H9 (cell line): ENCODE data around the gene BACH2. TPM values are rescaled to one million over a fixed set of nuclear protein-coding genes. Genes with fewer than 3 reads are reported as not detected.

ENCODE experiments used
- DNase-seq: peaks from one replicate; pipeline ENCODE4 v3.0.0-alpha.2; 2017
- H2AFZ ChIP-seq: one replicate; pipeline ENCODE4 v1.6.1; 2013; ENCODE audit warnings: mild to moderate bottlenecking, low read length, control low read depth, moderate library complexity
- H2AK5ac ChIP-seq: 2 replicates; pipeline ENCODE4 v1.6.1; 2013; ENCODE audit warnings: low read length, control low read depth, mixed read lengths; ENCODE audit not compliant: insufficient read length
- H2BK120ac ChIP-seq: one replicate; pipeline ENCODE4 v1.6.1; 2013; ENCODE audit warnings: low read depth, mild to moderate bottlenecking, low read length, control low read depth, inconsistent platforms; ENCODE audit not compliant: poor library complexity, severe bottlenecking
- H2BK12ac ChIP-seq: 2 replicates; pipeline ENCODE4 v1.6.1; 2013; ENCODE audit warnings: low read length, control low read depth, mixed read lengths, low read depth; ENCODE audit not compliant: insufficient read length
- H2BK15ac ChIP-seq: 2 replicates; pipeline ENCODE4 v1.6.1; 2013; ENCODE audit warnings: low read depth, low read length, control low read depth
- H2BK20ac ChIP-seq: one replicate; pipeline ENCODE4 v1.6.1; 2013; ENCODE audit warnings: low read depth, mild to moderate bottlenecking, low read length, control low read depth, inconsistent platforms; ENCODE audit not compliant: poor library complexity, severe bottlenecking
- H2BK5ac ChIP-seq: 2 replicates; pipeline ENCODE4 v1.6.1; 2013; ENCODE audit warnings: low read length, control low read depth, mixed read lengths; ENCODE audit not compliant: insufficient read length
- H3K14ac ChIP-seq: 2 replicates; pipeline ENCODE4 v1.6.1; 2013; ENCODE audit warnings: low read length, control low read depth; ENCODE audit not compliant: insufficient read depth
- H3K18ac ChIP-seq: 2 replicates; pipeline ENCODE4 v1.6.1; 2013; ENCODE audit warnings: low read depth, mild to moderate bottlenecking, mixed read lengths, low read length, control low read depth; ENCODE audit not compliant: insufficient read length
- H3K23ac ChIP-seq: 2 replicates; pipeline ENCODE4 v1.6.1; 2013; ENCODE audit warnings: low read length, control low read depth, mixed read lengths, low read depth; ENCODE audit not compliant: insufficient read length
- H3K23me2 ChIP-seq: 2 replicates; pipeline ENCODE4 v1.6.1; 2013; ENCODE audit warnings: low read depth, mild to moderate bottlenecking, mixed read lengths, low read length, control low read depth; ENCODE audit not compliant: insufficient read length, poor library complexity, severe bottlenecking
- H3K27ac ChIP-seq: 2 replicates; pipeline ENCODE4 v1.5.1; 2013; ENCODE audit warnings: low read length, control low read depth, mixed read lengths, low read depth; ENCODE audit not compliant: insufficient read length
- H3K27me3 ChIP-seq: 2 replicates; pipeline ENCODE4 v1.6.1; 2013; ENCODE audit warnings: low read length, control low read depth, inconsistent platforms; ENCODE audit not compliant: insufficient read depth
- H3K4ac ChIP-seq: 2 replicates; pipeline ENCODE4 v1.6.1; 2013; ENCODE audit warnings: low read depth, mild to moderate bottlenecking, control low read depth, inconsistent platforms, low read length, moderate library complexity
- H3K4me1 ChIP-seq: 2 replicates; pipeline ENCODE4 v1.6.1; 2013; ENCODE audit warnings: low read length, control low read depth, inconsistent platforms; ENCODE audit not compliant: insufficient read depth
- H3K4me2 ChIP-seq: 2 replicates; pipeline ENCODE4 v1.6.1; 2013; ENCODE audit warnings: low read length, control low read depth, mixed read lengths; ENCODE audit not compliant: insufficient read length, insufficient read depth
- H3K56ac ChIP-seq: 2 replicates; pipeline ENCODE4 v1.6.1; 2013; ENCODE audit warnings: low read depth, mild to moderate bottlenecking, mixed read lengths, low read length, control low read depth; ENCODE audit not compliant: insufficient read length
- H3K79me1 ChIP-seq: 2 replicates; pipeline ENCODE4 v1.6.1; 2013; ENCODE audit warnings: low read depth, mild to moderate bottlenecking, moderate library complexity, low read length, control low read depth, inconsistent platforms; ENCODE audit not compliant: insufficient read depth, poor library complexity, severe bottlenecking
- H3K79me2 ChIP-seq: 2 replicates; pipeline ENCODE4 v1.6.1; 2013; ENCODE audit warnings: low read length, control low read depth, inconsistent platforms; ENCODE audit not compliant: insufficient read depth
- H3K9ac ChIP-seq: 2 replicates; pipeline ENCODE4 v1.6.1; 2013; ENCODE audit warnings: low read length, control low read depth, mixed read lengths; ENCODE audit not compliant: insufficient read length; ENCODE audit errors: extremely low read depth
- H3K9me3 ChIP-seq: one replicate; pipeline ENCODE4 v1.6.1; 2013; ENCODE audit warnings: low read depth, low read length, inconsistent platforms; ENCODE audit not compliant: control insufficient read depth
- H3T11ph ChIP-seq: one replicate; pipeline ENCODE4 v1.6.1; 2013; ENCODE audit warnings: mild to moderate bottlenecking, low read length, control low read depth, inconsistent platforms
- H4K20me1 ChIP-seq: one replicate; pipeline ENCODE4 v1.6.1; 2013; ENCODE audit not compliant: control insufficient read depth, insufficient read length, insufficient read depth
- H4K5ac ChIP-seq: 2 replicates; pipeline ENCODE4 v1.6.1; 2013; ENCODE audit warnings: low read depth, mild to moderate bottlenecking, mixed read lengths, low read length, control low read depth; ENCODE audit not compliant: insufficient read length
- H4K8ac ChIP-seq: replicated peaks from 2 replicates; pipeline ENCODE4 v1.6.1; 2013; ENCODE audit warnings: low read length, control low read depth, mixed read lengths, low read depth; ENCODE audit not compliant: insufficient read length
- H4K91ac ChIP-seq: 2 replicates; pipeline ENCODE4 v1.6.1; 2013; ENCODE audit warnings: low read depth, mild to moderate bottlenecking, moderate library complexity, mixed read lengths, low read length, control low read depth; ENCODE audit not compliant: insufficient read length
- H3K27ac Mint-ChIP-seq, 3 experiments: 2 replicates in 2 of 3; 3 replicates in 1 of 3; pipeline ENCODE4 v1.8.0; 2020 to 2021; ENCODE audit warnings: mixed read lengths in 3 of 3, mild to moderate bottlenecking in 1 of 3, moderate library complexity in 1 of 3
- H3K27me3 Mint-ChIP-seq: 2 replicates; pipeline ENCODE4 v1.8.0; 2021; ENCODE audit warnings: low read depth, mild to moderate bottlenecking, moderate library complexity, mixed read lengths
- H3K36me3 Mint-ChIP-seq, 3 experiments: 2 replicates in 2 of 3; 3 replicates in 1 of 3; pipeline ENCODE4 v1.8.0; 2020 to 2021; ENCODE audit warnings: low read depth in 3 of 3, mixed read lengths in 3 of 3; ENCODE audit not compliant: insufficient read depth in 1 of 3
- H3K4me1 Mint-ChIP-seq, 2 experiments: 2 replicates each; pipeline ENCODE4 v1.8.0; 2020; ENCODE audit warnings: mixed read lengths in 2 of 2
- H3K4me3 Mint-ChIP-seq, 2 experiments: 2 replicates in 1 of 2; 3 replicates in 1 of 2; pipeline ENCODE4 v1.8.0; 2020 to 2021; ENCODE audit warnings: mild to moderate bottlenecking in 2 of 2, mixed read lengths in 2 of 2, moderate library complexity in 1 of 2
- H3K9me3 Mint-ChIP-seq, 2 experiments: 2 replicates in 1 of 2; 3 replicates in 1 of 2; pipeline ENCODE4 v1.8.0; 2020; ENCODE audit warnings: mild to moderate bottlenecking in 2 of 2, mixed read lengths in 2 of 2, moderate library complexity in 1 of 2
- CTCF ChIP-seq: fragments of 200-600 bp; sonication (generic); conservative IDR thresholded peaks from 3 replicates; pipeline ENCODE4 v1.8.0; 2021; ENCODE audit warnings: antibody characterized with exemption, mild to moderate bottlenecking
- WGBS: extraction: QIAGEN DNeasy Blood & Tissue Kit; methylation state at CpG from one replicate; pipeline ENCODE4 v1.1.7; 2013; ENCODE audit warnings: missing lambda C conversion rate, low lambda C conversion rate, mixed read lengths; ENCODE audit not compliant: insufficient read length; ENCODE audit errors: extremely low coverage; 5-methylcytosine and 5-hydroxymethylcytosine counted together
- total RNA-seq: library from RNA; stranded (reverse); gene quantifications from 2 replicates; pipeline ENCODE4 v1.2.1, GENCODE V29; 2021

Gene BACH2
- total RNA-seq, 1 experiment from 2014 or later = 2.0 TPM

DNA sequence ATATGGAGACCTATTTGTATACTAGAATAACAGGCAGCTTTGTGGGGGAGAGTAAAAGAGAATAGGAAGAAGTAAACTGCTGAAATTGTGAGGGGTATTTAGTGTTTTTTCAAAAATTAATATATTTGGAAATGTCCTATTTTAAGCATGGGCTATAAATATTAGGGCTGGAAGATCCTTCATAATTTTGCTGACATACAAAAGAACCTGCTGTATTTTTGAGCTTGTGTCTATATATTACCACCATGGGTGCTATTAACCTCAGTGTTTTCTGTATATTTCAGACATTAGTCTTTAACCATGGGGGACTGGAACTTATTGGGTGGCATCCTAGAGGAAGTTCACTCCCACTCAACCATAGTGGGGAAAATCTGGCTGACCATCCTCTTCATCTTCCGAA is 402.5 kb downstream of the BACH2 start, which contains the start of gene GJA10:
Gene GJA10, plus strand, starts transcription at position 301 of the 400 bp plus-strand sequence. Its CDS starts 0 bp downstream, at position 301.
- H4K20me1 ChIP-seq = no peaks in the 10 kb centered on the region
- Mint-ChIP-seq H3K4me3 (no peak within 1 kb of the TSS), H3K4me1 (peaks cover 37 to 38% of the 10 kb centered on the region in 2 experiments), H3K36me3 (no peaks in the 10 kb centered on the region), H3K27me3 (peaks cover 61% of the 10 kb centered on the region), H3K27ac (no peak within 1 kb of the TSS), H3K9me3 (no peaks in the 10 kb centered on the region; a peak in 1 of 5 replicates)
- no peak within 1 kb of the TSS for H2BK15ac ChIP-seq
- H3K79me1 ChIP-seq = no peaks in the 10 kb centered on the region
- no peak within 1 kb of the TSS for H3K27ac ChIP-seq
- no peak within 1 kb of the TSS for H4K8ac ChIP-seq
- no peak within 1 kb of the TSS for H2AFZ ChIP-seq
- no peak within 1 kb of the TSS for H4K5ac ChIP-seq
- H3K9ac ChIP-seq = no peak within 1 kb of the TSS
- H3K79me2 ChIP-seq = no peaks in the 10 kb centered on the region
- no peak within 1 kb of the TSS for H3K18ac ChIP-seq
- no peak for TF ChIP-seq CTCF
- H3K4ac ChIP-seq = no peak within 1 kb of the TSS
- H2BK120ac ChIP-seq = no peak within 1 kb of the TSS
- no peak within 1 kb of the TSS for H2BK5ac ChIP-seq
- no peaks in the 10 kb centered on the region for H3K23me2 ChIP-seq
- no peaks in the 10 kb centered on the region for H3K27me3 ChIP-seq
- H3K4me2 ChIP-seq = no peak within 1 kb of the TSS
- H3K9me3 ChIP-seq = no peaks in the 10 kb centered on the region
- no peak within 1 kb of the TSS for H3K14ac ChIP-seq
- no peak within 1 kb of the TSS for H3K23ac ChIP-seq
- H3T11ph ChIP-seq = no peak within 1 kb of the TSS
- no peak within 1 kb of the TSS for H3K56ac ChIP-seq
- no peak within 1 kb of the TSS for H2AK5ac ChIP-seq
- H4K91ac ChIP-seq = no peak within 1 kb of the TSS
- no peak for DNase-seq
- peaks cover 8% of the 10 kb centered on the region for H3K4me1 ChIP-seq
- H2BK20ac ChIP-seq = no peak within 1 kb of the TSS
- WGBS = no CpG with 5 or more reads among the region's 1 CpG
- no peak within 1 kb of the TSS for H2BK12ac ChIP-seq
